IPS-18c (cell line): ENCODE data around the gene EMC7.
A peak's percentile ranks its signal among the peaks of the same experiment; 100 is the strongest.
"Not testable (repeated sequence)": the region's sequence is repeated elsewhere in the genome, so short reads cannot be mapped to it uniquely, and the experiment has no call there.

Source experiments
- H3K4me3 ChIP-seq: 2 replicates; pipeline ENCODE4 v1.7.0; 2013; ENCODE audit warnings: low read depth, mild to moderate bottlenecking, low read length, moderate library complexity; ENCODE audit not compliant: insufficient read depth
- H3K9me3 ChIP-seq: one replicate; pipeline ENCODE4 v1.6.1; 2013; ENCODE audit warnings: mild to moderate bottlenecking, low read length, moderate library complexity; ENCODE audit not compliant: control insufficient read depth, insufficient read depth

The EMC7 gene

GRCh38 chr15:34050385-34050784 lies 51.3 kb downstream of the EMC7 start:
- H3K9me3 ChIP-seq, H3K4me3 ChIP-seq: not testable (repeated sequence)

- H3K9me3 ChIP-seq, result peaks cover 4% of the 10 kb centered on the region
- H3K4me3 ChIP-seq, result no peak overlapping the region
Measured at GRCh38 chr15:34049112-34049511, 52.5 kb downstream of the EMC7 start.

GRCh38 chr15:34047893-34048775 lies 53.5 kb downstream of the EMC7 start:
- no peak overlapping the region for H3K4me3 ChIP-seq
- H3K9me3 ChIP-seq, result peaks cover 4% of the 10 kb centered on the region

- no peak overlapping the region for H3K4me3 ChIP-seq
- peaks cover 4% of the 10 kb centered on the region for H3K9me3 ChIP-seq
Measured at GRCh38 chr15:34046471-34047145, 55.1 kb downstream of the EMC7 start.

GRCh38 chr15:34043813-34044212 lies 57.8 kb downstream of the EMC7 start:
- Histone ChIP-seq H3K4me3 (no peak overlapping the region), H3K9me3 (no peaks in the 10 kb centered on the region)

- no peaks in the 10 kb centered on the region for H3K9me3 ChIP-seq
- H3K4me3 ChIP-seq, result no peak overlapping the region
Measured at GRCh38 chr15:34043391-34043790, 58.3 kb downstream of the EMC7 start.

GRCh38 chr15:34039790-34040113 lies 61.9 kb downstream of the EMC7 start:
- peak overlapping the region; percentile 85 for H3K4me3 ChIP-seq
- H3K9me3 ChIP-seq, result no peaks in the 10 kb centered on the region

- Histone ChIP-seq H3K9me3 (no peaks in the 10 kb centered on the region), H3K4me3 (peak within 1 kb of the TSS; percentile 85)
Measured at GRCh38 chr15:34038871-34039789, 62.5 kb downstream of the EMC7 start, which contains the start of gene AVEN. TSS of gene AVEN (minus strand) at chr15:34039204. CDS start at chr15:34039046, 158 bp downstream.

GRCh38 chr15:34038023-34038870 lies 63.4 kb downstream of the EMC7 start:
- Histone ChIP-seq H3K9me3 (no peaks in the 10 kb centered on the region), H3K4me3 (peak overlapping the region; percentile 85)
